ENCODE measurements around the gene IL10RA. TPM values are rescaled to one million over a fixed set of nuclear protein-coding genes. Genes with fewer than 3 reads are reported as not detected.

Gene IL10RA
- total RNA-seq, 1 experiment from 2014 or later, result 1.7 TPM

- no peak overlapping the region for H3K27ac ChIP-seq (ENCODE audit: low read depth, low read length)
- CTCF ChIA-PET, result no interaction called here
- no peak overlapping the region for H3K4me2 ChIP-seq (ENCODE audit: low read length)
- no peaks in the 10 kb centered on the region for H3K36me3 ChIP-seq (ENCODE audit: control insufficient read depth in 1 of 2, insufficient read depth in 2 of 2, low read length in 2 of 2)
- H3K79me2 ChIP-seq (ENCODE audit: insufficient read depth, low read length), result no peaks in the 10 kb centered on the region
- no peaks in the 10 kb centered on the region for H3K4me1 ChIP-seq (ENCODE audit: control insufficient read depth in 1 of 2, insufficient read depth in 2 of 2, low read length in 2 of 2)
- no peak overlapping the region for H3K9ac ChIP-seq (ENCODE audit: low read length)
- no peaks in the 10 kb centered on the region for H3K9me2 ChIP-seq (ENCODE audit: insufficient read depth)
- DNase-seq (ENCODE audit: low read depth, low spot score) (no peak), ATAC-seq (no peak)
- no peaks in the 10 kb centered on the region for H3K9me3 ChIP-seq (ENCODE audit: control insufficient read depth in 1 of 2, insufficient read depth in 1 of 2, low read depth in 1 of 2, low read length in 2 of 2)
- no peak overlapping the region for H3K4me3 ChIP-seq (replicated peaks in 1 of 2; ENCODE audit: low read depth in 1 of 2, low read length in 2 of 2)
- H4K20me1 ChIP-seq (ENCODE audit: insufficient read depth), result no peaks in the 10 kb centered on the region
- RAD21 ChIA-PET (ENCODE audit: low non-redundant PET in 1 of 2, low total read pairs in 2 of 2, uncharacterized antibody in 2 of 2, unreplicated experiment in 2 of 2), result no interaction called here
- POLR2A ChIA-PET, result no interaction called here
- no TSS peak for BruUV-seq (replicated peaks)
- intact Hi-C loops (cut with micrococcal nuclease), result no loop called here
- no peak for TF ChIP-seq ZBTB33 (IDR thresholded peaks at IDR 0.05; ENCODE audit: extremely low read depth, insufficient replicate concordance, low read length)
- no peak for TF ChIP-seq ATF3 (IDR thresholded peaks at IDR 0.05)
- no peak for TF ChIP-seq ZNF274 (IDR thresholded peaks at IDR 0.05; ENCODE audit: low read depth, low read length)
- TF ChIP-seq TCF7L2 (IDR thresholded peaks at IDR 0.05; ENCODE audit: borderline replicate concordance, extremely low read depth, insufficient read depth, insufficient read length), result no peak
- no peak for TF ChIP-seq MAX (IDR thresholded peaks at IDR 0.05)
- no peak for TF ChIP-seq RAD21 (IDR thresholded peaks at IDR 0.05; ENCODE audit: low read depth)
- TF ChIP-seq EGR1 (IDR thresholded peaks at IDR 0.05; ENCODE audit: low read depth), result no peak
- TF ChIP-seq EZH2phosphoT487 (IDR thresholded peaks at IDR 0.05; ENCODE audit: borderline replicate concordance), result no peak
- no peak for TF ChIP-seq POLR2A (IDR thresholded peaks at IDR 0.05; ENCODE audit: borderline replicate concordance, extremely low read depth, insufficient read depth, insufficient read length)
- TF ChIP-seq REST (IDR thresholded peaks at IDR 0.05; ENCODE audit: low read depth), result no peak
- TF ChIP-seq SP1 (IDR thresholded peaks at IDR 0.05; ENCODE audit: low read depth), result no peak
- TF ChIP-seq SIN3A (IDR thresholded peaks at IDR 0.05; ENCODE audit: low read depth), result no peak
- TF ChIP-seq ELF1 (IDR thresholded peaks at IDR 0.05; ENCODE audit: borderline replicate concordance, low read depth), result no peak
- TF ChIP-seq POLR2AphosphoS5 (IDR thresholded peaks at IDR 0.05; ENCODE audit: low read depth, low read length), result no peak
- no peak for TF ChIP-seq YY1 (IDR thresholded peaks at IDR 0.05; ENCODE audit: extremely low read depth, insufficient replicate concordance, low read depth, low read length)
- TF ChIP-seq CBX3 (IDR thresholded peaks at IDR 0.05; ENCODE audit: low read depth), result no peak
- TF ChIP-seq FOSL1 (IDR thresholded peaks at IDR 0.05; ENCODE audit: low read depth), result no peak
- TF ChIP-seq SRF (IDR thresholded peaks at IDR 0.05; ENCODE audit: low read depth), result no peak
- TF ChIP-seq EZH2 (IDR thresholded peaks at IDR 0.05), result no peak
- H2AFZ ChIP-seq (ENCODE audit: low read depth, low read length, poor library complexity, severe bottlenecking), result no peak overlapping the region
- no peaks in the 10 kb centered on the region for H3K27me3 ChIP-seq (ENCODE audit: insufficient read depth, low read length)
Measured at GRCh38 chr11:117962826-117963225, 23.4 kb upstream of the IL10RA start.

Data from HCT116 (cell line).